H1 (cell line): ENCODE results near the gene ZBP1. TPM values are rescaled to one million over a fixed set of nuclear protein-coding genes. Genes with fewer than 3 reads are reported as not detected.

ENCODE experiments used
- BCL11A ChIP-seq, 2 experiments: IDR thresholded peaks; one replicate each; pipeline ENCODE4 v1.6.1; 2011; ENCODE audit warnings: low read depth in 2 of 2, low read length in 2 of 2, mild to moderate bottlenecking in 2 of 2
- PHF8 ChIP-seq: fragments of 200-600 bp; sonication (generic); conservative IDR thresholded peaks from 2 replicates; pipeline ENCODE4 v1.7.1; 2012; ENCODE audit warnings: low read depth, mild to moderate bottlenecking, inconsistent platforms, low read length, moderate library complexity
- polyA plus RNA-seq, 7 experiments: library from polyadenylated mRNA; depleted of rRNA in 3 of 7; stranded (reverse) in 5 of 7; unstranded in 2 of 7; fragments of >200 nt in 5 of 7; fragments of 200-250 nt in 2 of 7; gene quantifications; 1 replicate in 5 of 7; 2 replicates in 1 of 7; 4 replicates in 1 of 7; pipeline versions ENCODE4 v1.2.1 to v1.2.3, GENCODE V29; 2011 to 2013; ENCODE audit warnings: missing spikeins in 2 of 7, mixed read lengths in 2 of 7
- total RNA-seq: library from RNA; stranded (reverse); fragmentation: NEBNext Ultra II Directional; extraction: Animal tissue kit (Norgen Biotek cat#: 25700); gene quantifications from 2 replicates; pipeline ENCODE4 v1.2.1, GENCODE V29; 2021

ZBP1 gene
- total and polyA plus RNA-seq, 2 of the 8 experiments (the other 6 are each of a cell fraction or from before 2014, with no cell fraction given): not detected

- TF ChIP-seq BCL11A (IDR thresholded peaks at IDR 0.05; ENCODE audit: low read depth in 2 of 2, low read length in 2 of 2) (no peak), PHF8 (no peak)
These were observed 60.3 kb downstream of the ZBP1 start (continued) for GRCh38 chr20:57559658-57560553.
